OCI-LY1 (cell line): ENCODE data around the gene EXOC7.
A peak's percentile ranks its signal among the peaks of the same experiment; 100 is the strongest.

Experiments
- H2AFZ ChIP-seq: fragments of 200-600 bp; sonication (generic), shearing (Covaris generic); 2 replicates; pipeline ENCODE4 v1.6.0; 2014; ENCODE audit warnings: antibody characterized with exemption, mild to moderate bottlenecking, low read length
- H3F3A ChIP-seq: fragments of 200-600 bp; sonication (generic), shearing (Covaris generic); 2 replicates; pipeline ENCODE4 v1.6.0; 2014; ENCODE audit warnings: mild to moderate bottlenecking, antibody characterized with exemption, low read length, moderate library complexity; ENCODE audit not compliant: insufficient read depth
- H3K27ac ChIP-seq: fragments of 200-600 bp; sonication (generic); 2 replicates; pipeline ENCODE4 v1.5.1; 2014; ENCODE audit warnings: low read length, mixed run types, mild to moderate bottlenecking, low read depth; ENCODE audit not compliant: poor library complexity, severe bottlenecking
- H3K27me3 ChIP-seq: fragments of 200-600 bp; sonication (generic); 2 replicates; pipeline ENCODE4 v1.6.0; 2014; ENCODE audit warnings: antibody characterized with exemption, mild to moderate bottlenecking, low read length, moderate library complexity; ENCODE audit not compliant: insufficient read depth
- H3K36me3 ChIP-seq: fragments of 200-600 bp; sonication (generic); 2 replicates; pipeline ENCODE4 v1.6.1; 2014; ENCODE audit warnings: mild to moderate bottlenecking, antibody characterized with exemption, low read length, moderate library complexity, mixed read lengths; ENCODE audit not compliant: insufficient read depth
- H3K4me1 ChIP-seq: fragments of 200-600 bp; sonication (generic); 2 replicates; pipeline ENCODE4 v1.5.1; 2014; ENCODE audit warnings: mild to moderate bottlenecking, low read length, moderate library complexity; ENCODE audit not compliant: insufficient read depth, severe bottlenecking
- H3K4me2 ChIP-seq: fragments of 200-600 bp; sonication (generic), shearing (Covaris generic); 2 replicates; pipeline ENCODE4 v1.6.1; 2014; ENCODE audit warnings: low read length
- H3K4me3 ChIP-seq: fragments of 200-600 bp; sonication (generic); 2 replicates; pipeline ENCODE4 v1.5.1; 2014; ENCODE audit warnings: low read length, low read depth, mild to moderate bottlenecking, mixed read lengths; ENCODE audit not compliant: poor library complexity, severe bottlenecking
- H3K79me2 ChIP-seq: fragments of 200-600 bp; shearing (Covaris generic); 2 replicates; pipeline ENCODE4 v1.6.1; 2016; ENCODE audit warnings: mixed run types, low read length, mixed read lengths; ENCODE audit not compliant: insufficient read depth
- H3K9ac ChIP-seq: fragments of 200-600 bp; sonication (generic), shearing (Covaris generic); 2 replicates; pipeline ENCODE4 v1.6.1; 2014; ENCODE audit warnings: mild to moderate bottlenecking, low read length, mixed read lengths
- H3K9me2 ChIP-seq: fragments of 200-600 bp; sonication (generic), shearing (Covaris generic); 2 replicates; pipeline ENCODE4 v1.6.1; 2014; ENCODE audit warnings: low read depth, mild to moderate bottlenecking, low read length, mixed read lengths
- H3K9me3 ChIP-seq: fragments of 200-600 bp; shearing (Covaris generic); 2 replicates; pipeline ENCODE4 v1.6.1; 2014; ENCODE audit warnings: low read length, mixed read lengths
- H4K20me1 ChIP-seq: fragments of 200-600 bp; sonication (generic), shearing (Covaris generic); 2 replicates; pipeline ENCODE4 v1.6.0; 2016; ENCODE audit warnings: mild to moderate bottlenecking, low read length; ENCODE audit not compliant: insufficient read depth
- CTCF ChIP-seq: fragments of 200-600 bp; sonication (generic), shearing (Covaris generic); IDR thresholded peaks from 2 replicates; pipeline ENCODE4 v1.5.1; 2017; ENCODE audit warnings: mild to moderate bottlenecking, antibody characterized with exemption, low read length, moderate library complexity, mixed read lengths
- EZH2 ChIP-seq: fragments of 200-600 bp; sonication (generic), shearing (Covaris generic); IDR thresholded peaks from 2 replicates; pipeline ENCODE4 v1.8.0; 2017; ENCODE audit warnings: borderline replicate concordance, mixed run types, mild to moderate bottlenecking, antibody characterized with exemption, low read length, moderate library complexity, mixed read lengths

Gene EXOC7

GRCh38 chr17:76123191-76123499 is 19.6 kb upstream of the EXOC7 start:
- Histone ChIP-seq H3K9me3 (no peaks in the 10 kb centered on the region), H3F3A (no peaks in the 10 kb centered on the region), H3K4me3 (no peak overlapping the region), H3K27me3 (peaks cover 8% of the 10 kb centered on the region; the same call in 1 of the 2 replicates), H3K36me3 (no peaks in the 10 kb centered on the region), H3K9me2 (no peaks in the 10 kb centered on the region), H3K4me2 (no peak overlapping the region), H2AFZ (no peak overlapping the region), H3K79me2 (no peaks in the 10 kb centered on the region), H3K27ac (no peak overlapping the region), H3K9ac (no peak overlapping the region), H3K4me1 (peaks cover 7% of the 10 kb centered on the region), H4K20me1 (no peaks in the 10 kb centered on the region)
- no peak for TF ChIP-seq EZH2

- no peak overlapping the region for H3K9ac ChIP-seq
- no peak overlapping the region for H2AFZ ChIP-seq
- H3K79me2 ChIP-seq: no peaks in the 10 kb centered on the region
- no peaks in the 10 kb centered on the region for H4K20me1 ChIP-seq
- H3K27ac ChIP-seq: no peak overlapping the region
- no peak for TF ChIP-seq CTCF
- TF ChIP-seq EZH2: no peak
- H3K27me3 ChIP-seq: peaks cover 7% of the 10 kb centered on the region; the same call in 1 of the 2 replicates
- H3K4me2 ChIP-seq: no peak overlapping the region
- peaks cover 7% of the 10 kb centered on the region for H3K4me1 ChIP-seq
- no peak overlapping the region for H3K4me3 ChIP-seq
- H3K36me3 ChIP-seq: no peaks in the 10 kb centered on the region
- H3K9me3 ChIP-seq: no peaks in the 10 kb centered on the region
- H3F3A ChIP-seq: no peaks in the 10 kb centered on the region
- H3K9me2 ChIP-seq: no peaks in the 10 kb centered on the region
These were observed 19.0 kb upstream of the EXOC7 start for GRCh38 chr17:76122431-76123190.

- Histone ChIP-seq H3K4me3 (peak overlapping the region; percentile 38), H3K27ac (no peak overlapping the region)
These were observed 18.4 kb upstream of the EXOC7 start for GRCh38 chr17:76121932-76122430.

More at GRCh38 chr17:76121932-76122430, 18.4 kb upstream of the EXOC7 start:
- Histone ChIP-seq H3K4me2 (peak overlapping the region; percentile 49), H3K79me2 (no peaks in the 10 kb centered on the region), H3K9me2 (no peaks in the 10 kb centered on the region), H3K9ac (no peak overlapping the region), H3F3A (no peaks in the 10 kb centered on the region), H2AFZ (no peak overlapping the region), H3K4me1 (peaks cover 7% of the 10 kb centered on the region), H4K20me1 (no peaks in the 10 kb centered on the region), H3K9me3 (no peaks in the 10 kb centered on the region), H3K27me3 (peaks cover 7% of the 10 kb centered on the region; the same call in 1 of the 2 replicates), H3K36me3 (no peaks in the 10 kb centered on the region)
- TF ChIP-seq CTCF: no peak
- TF ChIP-seq EZH2: no peak
